Loucy (cell line): ENCODE measurements around the gene HOXA9.

ENCODE experiments used
- H2AFZ ChIP-seq: fragments of 200-600 bp; sonication (generic); 2 replicates; pipeline ENCODE4 v1.6.0; 2016; ENCODE audit warnings: antibody characterized with exemption, mild to moderate bottlenecking, low read length, moderate library complexity
- H3F3A ChIP-seq: fragments of 200-600 bp; 2 replicates; pipeline ENCODE4 v1.6.0; 2016; ENCODE audit warnings: antibody characterized with exemption, low read depth, mild to moderate bottlenecking
- H3K27me3 ChIP-seq: fragments of 200-600 bp; sonication (generic); 2 replicates; pipeline ENCODE4 v1.6.1; 2014; ENCODE audit warnings: low read length, mild to moderate bottlenecking; ENCODE audit not compliant: insufficient read depth, poor library complexity, severe bottlenecking
- H3K36me3 ChIP-seq: fragments of 200-600 bp; sonication (generic); 2 replicates; pipeline ENCODE4 v1.6.1; 2016; ENCODE audit warnings: low read length; ENCODE audit not compliant: insufficient read depth
- H3K4me1 ChIP-seq: fragments of 200-600 bp; sonication (generic); 2 replicates; pipeline ENCODE4 v1.5.1; 2014; ENCODE audit warnings: low read length, mild to moderate bottlenecking; ENCODE audit not compliant: insufficient read depth, poor library complexity, severe bottlenecking
- H3K4me2 ChIP-seq: fragments of 200-600 bp; sonication (generic); 2 replicates; pipeline ENCODE4 v1.6.0; 2014; ENCODE audit warnings: antibody characterized with exemption, low read length, low read depth, mild to moderate bottlenecking; ENCODE audit not compliant: poor library complexity, severe bottlenecking
- H3K4me3 ChIP-seq: fragments of 200-600 bp; sonication (generic); 2 replicates; pipeline ENCODE4 v1.5.1; 2014; ENCODE audit warnings: low read length, mild to moderate bottlenecking, mixed read lengths; ENCODE audit not compliant: poor library complexity, severe bottlenecking
- H3K79me2 ChIP-seq: fragments of 200-600 bp; sonication (generic); 2 replicates; pipeline ENCODE4 v1.6.1; 2014; ENCODE audit warnings: low read length; ENCODE audit not compliant: insufficient read depth
- H3K9ac ChIP-seq: fragments of 200-600 bp; sonication (generic); 2 replicates; pipeline ENCODE4 v1.6.0; 2014; ENCODE audit warnings: mild to moderate bottlenecking, low read depth, low read length, moderate library complexity; ENCODE audit not compliant: poor library complexity, severe bottlenecking
- H3K9me2 ChIP-seq: fragments of 200-600 bp; sonication (generic); replicated peaks from 2 replicates; pipeline ENCODE4 v1.6.1; 2016; ENCODE audit warnings: low read depth, low read length, mixed read lengths
- H3K9me3 ChIP-seq: fragments of 200-600 bp; sonication (generic); 2 replicates; pipeline ENCODE4 v1.6.1; 2014; ENCODE audit warnings: mild to moderate bottlenecking, antibody characterized with exemption, low read length, low read depth; ENCODE audit not compliant: insufficient read depth
- H4K20me1 ChIP-seq: fragments of 200-600 bp; sonication (generic); 2 replicates; pipeline ENCODE4 v1.6.0; 2014; ENCODE audit warnings: antibody characterized with exemption, low read length, mild to moderate bottlenecking; ENCODE audit not compliant: insufficient read depth, poor library complexity, severe bottlenecking
- EZH2phosphoT487 ChIP-seq: fragments of 200-600 bp; IDR thresholded peaks from 2 replicates; pipeline ENCODE4 v1.6.1; 2018; ENCODE audit warnings: antibody characterized with exemption, mild to moderate bottlenecking, moderate library complexity, borderline replicate concordance
- TF ChIP-seq, protein P1 (sequence below): fragments of 200-600 bp; sonication (generic); conservative IDR thresholded peaks from 2 replicates; pipeline ENCODE4 v1.5.1; 2014; ENCODE audit warnings: mild to moderate bottlenecking, antibody characterized with exemption, low read length

HOXA9 gene

GRCh38 chr7:27178366-27178765 is 13.0 kb upstream of the HOXA9 start:
- Histone ChIP-seq H3K9ac (peak overlapping the region; percentile 99), H3K4me3 (peak overlapping the region; percentile 94), H3K9me3 (no peaks in the 10 kb centered on the region), H3K79me2 (peaks cover 100% of the 10 kb centered on the region), H3F3A (peaks cover 8% of the 10 kb centered on the region; the same call in 1 of the 2 replicates), H3K27me3 (peaks cover 33% of the 10 kb centered on the region), H3K4me1 (peaks cover 56% of the 10 kb centered on the region), H2AFZ (no peak overlapping the region), H4K20me1 (peaks cover 79% of the 10 kb centered on the region), H3K4me2 (peak overlapping the region; percentile 98), H3K36me3 (no peaks in the 10 kb centered on the region; the same call in 1 of the 2 replicates), H3K9me2 (no peaks in the 10 kb centered on the region)
- TF ChIP-seq EZH2phosphoT487 = no peak
- TF ChIP-seq, protein P1, sequence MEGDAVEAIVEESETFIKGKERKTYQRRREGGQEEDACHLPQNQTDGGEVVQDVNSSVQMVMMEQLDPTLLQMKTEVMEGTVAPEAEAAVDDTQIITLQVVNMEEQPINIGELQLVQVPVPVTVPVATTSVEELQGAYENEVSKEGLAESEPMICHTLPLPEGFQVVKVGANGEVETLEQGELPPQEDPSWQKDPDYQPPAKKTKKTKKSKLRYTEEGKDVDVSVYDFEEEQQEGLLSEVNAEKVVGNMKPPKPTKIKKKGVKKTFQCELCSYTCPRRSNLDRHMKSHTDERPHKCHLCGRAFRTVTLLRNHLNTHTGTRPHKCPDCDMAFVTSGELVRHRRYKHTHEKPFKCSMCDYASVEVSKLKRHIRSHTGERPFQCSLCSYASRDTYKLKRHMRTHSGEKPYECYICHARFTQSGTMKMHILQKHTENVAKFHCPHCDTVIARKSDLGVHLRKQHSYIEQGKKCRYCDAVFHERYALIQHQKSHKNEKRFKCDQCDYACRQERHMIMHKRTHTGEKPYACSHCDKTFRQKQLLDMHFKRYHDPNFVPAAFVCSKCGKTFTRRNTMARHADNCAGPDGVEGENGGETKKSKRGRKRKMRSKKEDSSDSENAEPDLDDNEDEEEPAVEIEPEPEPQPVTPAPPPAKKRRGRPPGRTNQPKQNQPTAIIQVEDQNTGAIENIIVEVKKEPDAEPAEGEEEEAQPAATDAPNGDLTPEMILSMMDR = no peak

- Histone ChIP-seq H3K9me2 (no peaks in the 10 kb centered on the region), H4K20me1 (peaks cover 76% of the 10 kb centered on the region), H3F3A (peaks cover 8% of the 10 kb centered on the region; the same call in 1 of the 2 replicates), H3K4me1 (peaks cover 53% of the 10 kb centered on the region), H3K9ac (peak overlapping the region; percentile 99), H3K79me2 (peaks cover 100% of the 10 kb centered on the region), H3K27me3 (peaks cover 33% of the 10 kb centered on the region), H3K4me3 (peak overlapping the region; percentile 94), H3K36me3 (no peaks in the 10 kb centered on the region; the same call in 1 of the 2 replicates), H3K4me2 (peak overlapping the region; percentile 98), H2AFZ (no peak overlapping the region), H3K9me3 (no peaks in the 10 kb centered on the region)
- TF ChIP-seq, protein P1 = no peak
- no peak for TF ChIP-seq EZH2phosphoT487
These were observed 12.5 kb upstream of the HOXA9 start for GRCh38 chr7:27177795-27178320.

GRCh38 chr7:27176962-27177794 is 11.8 kb upstream of the HOXA9 start:
- Histone ChIP-seq H3K4me3 (peak overlapping the region; percentile 94), H4K20me1 (peaks cover 76% of the 10 kb centered on the region), H3F3A (peaks cover 8% of the 10 kb centered on the region; the same call in 1 of the 2 replicates), H3K4me2 (peak overlapping the region; percentile 98), H3K79me2 (peaks cover 100% of the 10 kb centered on the region), H3K27me3 (peaks cover 33% of the 10 kb centered on the region), H3K4me1 (peaks cover 47% of the 10 kb centered on the region), H2AFZ (no peak overlapping the region), H3K9me3 (no peaks in the 10 kb centered on the region), H3K36me3 (peaks cover 5% of the 10 kb centered on the region), H3K9ac (peak overlapping the region; percentile 99), H3K9me2 (no peaks in the 10 kb centered on the region)
- TF ChIP-seq EZH2phosphoT487 = no peak
- TF ChIP-seq, protein P1 = no peak
